Measurements from ENCODE around the gene GPC3.

Gene GPC3

DNA sequence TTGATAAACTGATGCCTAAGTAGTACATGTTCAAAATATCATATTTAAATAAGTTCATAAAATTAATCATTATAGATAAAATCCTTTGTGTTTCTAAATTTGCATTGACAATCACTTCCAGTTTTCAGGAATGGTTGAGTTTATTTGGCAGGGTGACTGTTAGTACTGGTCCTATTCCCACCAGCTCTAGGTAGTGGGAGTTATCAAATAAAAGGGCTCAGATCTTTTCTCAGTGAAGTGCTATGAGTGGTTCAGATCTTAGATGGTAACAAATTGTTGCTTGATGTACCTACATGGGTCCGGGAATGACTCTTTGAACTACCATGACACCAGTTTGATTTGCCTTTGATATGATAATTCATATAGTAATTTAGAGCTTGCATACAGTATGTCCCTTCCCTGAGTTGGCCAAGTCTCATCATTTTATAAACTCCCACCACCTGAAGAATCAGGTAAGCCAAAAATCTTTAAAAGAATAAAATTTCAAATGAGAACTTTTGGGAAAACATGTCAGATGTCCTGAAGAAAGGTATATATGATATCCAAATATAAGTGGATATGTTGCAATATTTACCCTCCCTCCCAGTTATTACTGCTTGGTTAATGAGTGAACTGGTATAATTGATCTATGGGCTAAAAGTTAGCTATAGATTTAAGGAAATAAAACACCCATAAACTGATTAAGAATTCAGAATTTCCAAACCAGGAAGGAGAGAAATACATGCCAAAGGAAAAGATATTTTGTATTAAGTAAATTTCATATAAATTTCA is 28.6 kb downstream of the GPC3 start:
- Histone ChIP-seq H3K4me1 (ENCODE audit: control insufficient read depth in 2 of 2, insufficient read depth in 2 of 2, low read length in 2 of 2) (no peaks in the 10 kb centered on the region), H3K4me3 (ENCODE audit: low read length in 2 of 2) (no peak overlapping the region), H3K9ac (ENCODE audit: low read depth in 1 of 2, low read length in 2 of 2) (no peak overlapping the region), H3K36me3 (ENCODE audit: control insufficient read depth in 2 of 2, insufficient read depth in 2 of 2, low read length in 2 of 2) (no peaks in the 10 kb centered on the region), H3K27ac (ENCODE audit: low read depth in 2 of 2, low read length in 2 of 2) (no peak overlapping the region), H3K9me3 (ENCODE audit: control insufficient read depth in 2 of 2, low read length in 2 of 2) (no peaks in the 10 kb centered on the region), H3K27me3 (ENCODE audit: control insufficient read depth in 2 of 2, insufficient read depth in 2 of 2, low read length in 2 of 2) (peaks cover 0 to 3% of the 10 kb centered on the region in 2 donors)

DNA sequence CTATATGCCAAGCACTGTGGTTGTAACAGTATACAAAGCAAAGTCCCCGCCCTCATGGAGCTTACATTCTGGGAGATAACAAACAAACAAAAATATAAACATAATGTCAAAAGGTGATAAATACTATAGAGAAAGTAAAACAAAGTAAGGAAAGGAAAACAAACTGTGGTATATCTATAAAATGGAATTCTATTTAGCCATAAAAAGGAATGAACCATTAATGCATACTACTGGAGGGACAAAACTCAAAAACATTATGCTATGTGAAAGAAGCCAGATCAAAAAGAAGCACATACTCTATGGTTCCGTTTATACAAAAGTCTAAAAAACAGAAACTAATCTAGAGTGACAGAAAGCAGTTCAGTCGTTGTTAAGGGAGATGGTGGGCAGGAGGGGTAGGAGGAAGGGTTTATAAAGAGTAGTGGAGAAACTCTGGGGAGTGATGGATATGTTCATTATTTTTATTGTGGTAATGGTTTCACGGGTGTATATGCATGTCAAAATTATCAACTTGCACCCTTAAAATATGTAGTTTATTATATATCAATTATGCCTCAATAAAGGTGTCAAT is 31.5 kb downstream of the GPC3 start:
- no peaks in the 10 kb centered on the region for H3K36me3 ChIP-seq (ENCODE audit: control insufficient read depth in 2 of 2, insufficient read depth in 2 of 2, low read length in 2 of 2)
- no peaks in the 10 kb centered on the region for H3K4me1 ChIP-seq (ENCODE audit: control insufficient read depth in 2 of 2, insufficient read depth in 2 of 2, low read length in 2 of 2)
- H3K27ac ChIP-seq (ENCODE audit: low read depth in 2 of 2, low read length in 2 of 2), result no peak overlapping the region
- no peaks in the 10 kb centered on the region for H3K9me3 ChIP-seq (ENCODE audit: control insufficient read depth in 2 of 2, low read length in 2 of 2)
- H3K4me3 ChIP-seq (ENCODE audit: low read length in 2 of 2), result no peak overlapping the region
- peaks cover 0 to 3% of the 10 kb centered on the region in 2 donors for H3K27me3 ChIP-seq (ENCODE audit: control insufficient read depth in 2 of 2, insufficient read depth in 2 of 2, low read length in 2 of 2)
- no peak overlapping the region for H3K9ac ChIP-seq (ENCODE audit: low read depth in 1 of 2, low read length in 2 of 2)

DNA sequence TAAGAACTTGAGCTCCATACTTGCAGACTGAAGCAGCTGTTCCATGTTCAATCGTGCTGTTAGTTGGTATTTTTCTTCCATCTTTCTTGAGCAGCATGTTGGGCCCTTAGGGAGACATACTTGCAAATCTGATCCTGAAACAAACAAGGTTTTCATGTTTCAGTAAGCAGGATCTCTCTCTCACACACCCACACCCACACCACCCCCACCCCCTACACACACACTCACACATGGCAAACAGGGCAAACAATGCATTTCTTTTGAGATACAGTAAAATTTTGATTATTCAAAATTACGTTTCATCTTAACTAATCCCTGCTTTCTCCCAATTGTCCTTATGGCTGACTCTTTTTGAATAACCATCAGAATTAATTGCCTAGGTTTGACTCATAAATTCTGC is 32.3 kb downstream of the GPC3 start:
- Histone ChIP-seq H3K36me3 (ENCODE audit: control insufficient read depth in 2 of 2, insufficient read depth in 2 of 2, low read length in 2 of 2) (no peaks in the 10 kb centered on the region), H3K4me3 (ENCODE audit: low read length in 2 of 2) (no peak overlapping the region), H3K9ac (ENCODE audit: low read depth in 1 of 2, low read length in 2 of 2) (no peak overlapping the region), H3K27me3 (ENCODE audit: control insufficient read depth in 2 of 2, insufficient read depth in 2 of 2, low read length in 2 of 2) (peaks cover 0 to 3% of the 10 kb centered on the region in 2 donors), H3K9me3 (ENCODE audit: control insufficient read depth in 2 of 2, low read length in 2 of 2) (no peaks in the 10 kb centered on the region), H3K4me1 (ENCODE audit: control insufficient read depth in 2 of 2, insufficient read depth in 2 of 2, low read length in 2 of 2) (no peaks in the 10 kb centered on the region), H3K27ac (ENCODE audit: low read depth in 2 of 2, low read length in 2 of 2) (no peak overlapping the region)

DNA sequence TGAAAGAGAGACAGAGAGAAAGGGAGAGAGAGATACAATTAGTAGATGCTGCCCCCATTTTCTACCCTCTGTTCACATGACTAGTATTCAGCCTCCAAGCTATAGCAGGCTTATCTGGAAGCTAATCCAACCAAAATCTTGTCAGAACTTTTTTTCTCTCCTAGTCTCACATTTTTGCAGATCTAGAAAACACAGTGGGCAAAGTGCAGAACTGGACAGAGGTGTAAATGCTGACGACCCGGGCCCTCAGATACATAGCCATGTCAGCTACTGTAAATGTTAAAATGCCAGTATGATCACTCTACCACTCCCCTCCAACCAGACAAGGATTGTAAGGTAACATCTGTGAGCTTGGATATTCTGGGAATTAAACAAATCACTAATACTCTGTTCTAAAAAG is 34.3 kb downstream of the GPC3 start:
- H3K36me3 ChIP-seq (ENCODE audit: control insufficient read depth in 2 of 2, insufficient read depth in 2 of 2, low read length in 2 of 2), result no peaks in the 10 kb centered on the region
- H3K27ac ChIP-seq (ENCODE audit: low read depth in 2 of 2, low read length in 2 of 2), result no peak overlapping the region
- no peak overlapping the region for H3K4me3 ChIP-seq (ENCODE audit: low read length in 2 of 2)
- peaks cover 0 to 6% of the 10 kb centered on the region in 2 donors for H3K27me3 ChIP-seq (ENCODE audit: control insufficient read depth in 2 of 2, insufficient read depth in 2 of 2, low read length in 2 of 2)
- H3K4me1 ChIP-seq (ENCODE audit: control insufficient read depth in 2 of 2, insufficient read depth in 2 of 2, low read length in 2 of 2), result no peaks in the 10 kb centered on the region
- H3K9me3 ChIP-seq (ENCODE audit: control insufficient read depth in 2 of 2, low read length in 2 of 2), result no peaks in the 10 kb centered on the region
- H3K9ac ChIP-seq (ENCODE audit: low read depth in 1 of 2, low read length in 2 of 2), result no peak overlapping the region

DNA sequence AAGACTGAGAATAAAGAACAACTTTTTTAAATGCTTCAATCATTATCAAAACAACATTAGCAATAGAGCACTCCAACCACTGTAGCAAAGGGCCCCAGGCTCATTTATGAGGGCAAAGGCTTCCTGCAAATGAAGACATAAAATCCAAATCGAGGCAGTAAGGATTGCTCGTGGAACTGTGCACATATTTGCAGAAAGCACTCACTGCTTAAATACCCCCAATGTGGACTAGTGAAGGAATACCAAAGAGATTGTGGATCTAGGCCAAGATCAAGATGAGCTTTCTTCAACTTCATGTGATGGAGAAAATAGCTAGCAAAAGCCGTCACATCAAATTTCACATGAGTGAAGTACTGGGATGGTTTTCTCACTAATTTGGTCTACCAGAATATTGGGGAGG is 35.2 kb downstream of the GPC3 start:
- Histone ChIP-seq H3K9me3 (ENCODE audit: control insufficient read depth in 2 of 2, low read length in 2 of 2) (no peaks in the 10 kb centered on the region), H3K4me3 (ENCODE audit: low read length in 2 of 2) (no peak overlapping the region), H3K4me1 (ENCODE audit: control insufficient read depth in 2 of 2, insufficient read depth in 2 of 2, low read length in 2 of 2) (no peaks in the 10 kb centered on the region), H3K27me3 (ENCODE audit: control insufficient read depth in 2 of 2, insufficient read depth in 2 of 2, low read length in 2 of 2) (peaks cover 0 to 7% of the 10 kb centered on the region in 2 donors), H3K27ac (ENCODE audit: low read depth in 2 of 2, low read length in 2 of 2) (no peak overlapping the region), H3K36me3 (ENCODE audit: control insufficient read depth in 2 of 2, insufficient read depth in 2 of 2, low read length in 2 of 2) (no peaks in the 10 kb centered on the region), H3K9ac (ENCODE audit: low read depth in 1 of 2, low read length in 2 of 2) (no peak overlapping the region)

DNA sequence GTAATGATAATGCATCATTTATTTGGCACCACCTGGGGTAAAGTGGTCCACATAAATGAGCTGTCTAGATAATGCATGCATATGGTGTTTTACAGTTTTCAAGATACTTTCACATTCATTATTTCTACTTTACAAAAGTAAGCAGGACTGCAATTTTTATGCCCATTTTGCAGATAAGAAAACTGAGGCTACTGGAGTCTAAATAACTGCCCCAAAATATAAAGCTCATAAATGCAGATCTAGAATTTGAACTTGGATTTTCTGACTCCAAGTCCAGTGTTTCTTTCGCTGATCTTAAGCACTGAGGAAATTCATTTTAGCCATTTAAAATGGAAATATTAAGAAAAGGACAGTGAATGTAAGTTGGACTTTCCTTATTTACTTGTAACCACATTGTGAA is 36.5 kb downstream of the GPC3 start:
- Histone ChIP-seq H3K9me3 (ENCODE audit: control insufficient read depth in 2 of 2, low read length in 2 of 2) (no peaks in the 10 kb centered on the region), H3K27ac (ENCODE audit: low read depth in 2 of 2, low read length in 2 of 2) (no peak overlapping the region), H3K9ac (ENCODE audit: low read depth in 1 of 2, low read length in 2 of 2) (no peak overlapping the region), H3K4me3 (ENCODE audit: low read length in 2 of 2) (no peak overlapping the region), H3K36me3 (ENCODE audit: control insufficient read depth in 2 of 2, insufficient read depth in 2 of 2, low read length in 2 of 2) (no peaks in the 10 kb centered on the region), H3K27me3 (ENCODE audit: control insufficient read depth in 2 of 2, insufficient read depth in 2 of 2, low read length in 2 of 2) (peaks cover 0 to 11% of the 10 kb centered on the region in 2 donors), H3K4me1 (ENCODE audit: control insufficient read depth in 2 of 2, insufficient read depth in 2 of 2, low read length in 2 of 2) (no peaks in the 10 kb centered on the region)

DNA sequence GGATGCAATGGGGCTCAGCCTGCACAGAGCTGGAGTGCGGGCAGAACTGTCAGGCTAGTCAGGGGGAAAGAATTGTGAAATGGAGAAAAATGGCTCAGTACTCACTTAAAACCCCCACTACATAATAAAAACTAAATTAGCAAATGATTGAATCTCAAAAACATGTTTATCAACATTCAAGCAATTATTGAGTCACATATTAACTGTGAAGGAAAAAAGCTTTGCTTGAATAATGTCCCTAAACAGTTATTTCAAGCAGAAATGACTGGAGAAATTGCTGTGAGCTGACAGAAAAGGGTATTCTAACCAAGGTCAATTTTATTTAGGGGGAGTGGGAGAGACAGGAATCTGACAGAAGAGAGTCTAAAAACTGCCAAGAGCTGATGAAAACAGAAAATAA is 37.4 kb downstream of the GPC3 start:
- Histone ChIP-seq H3K4me3 (ENCODE audit: low read length in 2 of 2) (no peak overlapping the region), H3K36me3 (ENCODE audit: control insufficient read depth in 2 of 2, insufficient read depth in 2 of 2, low read length in 2 of 2) (no peaks in the 10 kb centered on the region), H3K9ac (ENCODE audit: low read depth in 1 of 2, low read length in 2 of 2) (no peak overlapping the region), H3K9me3 (ENCODE audit: control insufficient read depth in 2 of 2, low read length in 2 of 2) (no peaks in the 10 kb centered on the region), H3K27ac (ENCODE audit: low read depth in 2 of 2, low read length in 2 of 2) (no peak overlapping the region), H3K27me3 (ENCODE audit: control insufficient read depth in 2 of 2, insufficient read depth in 2 of 2, low read length in 2 of 2) (peaks cover 0 to 11% of the 10 kb centered on the region in 2 donors), H3K4me1 (ENCODE audit: control insufficient read depth in 2 of 2, insufficient read depth in 2 of 2, low read length in 2 of 2) (no peaks in the 10 kb centered on the region)

DNA sequence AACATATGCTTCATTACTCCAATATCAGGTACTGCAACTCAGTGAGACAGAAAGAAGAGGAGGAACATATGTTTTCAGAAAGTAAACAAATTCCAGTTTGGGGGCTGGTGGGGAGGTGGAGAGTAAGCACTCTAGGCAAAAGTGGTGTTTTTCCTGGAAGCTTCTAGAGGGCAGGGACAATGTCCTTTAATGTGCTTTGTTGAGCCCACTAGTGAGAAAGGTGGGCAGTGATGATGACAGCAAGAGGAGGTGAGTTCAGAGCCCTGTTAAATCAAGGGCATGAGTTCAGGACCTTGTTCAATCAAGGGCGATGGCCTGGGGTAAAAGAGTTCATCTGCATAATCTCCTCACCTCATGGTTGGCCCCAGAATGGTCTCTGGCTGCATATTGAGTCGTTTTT is 38.4 kb downstream of the GPC3 start:
- H3K9me3 ChIP-seq (ENCODE audit: control insufficient read depth in 2 of 2, low read length in 2 of 2), result no peaks in the 10 kb centered on the region
- peaks cover 0 to 8% of the 10 kb centered on the region in 2 donors for H3K27me3 ChIP-seq (ENCODE audit: control insufficient read depth in 2 of 2, insufficient read depth in 2 of 2, low read length in 2 of 2)
- no peaks in the 10 kb centered on the region for H3K4me1 ChIP-seq (ENCODE audit: control insufficient read depth in 2 of 2, insufficient read depth in 2 of 2, low read length in 2 of 2)
- H3K9ac ChIP-seq (ENCODE audit: low read depth in 1 of 2, low read length in 2 of 2), result no peak overlapping the region
- H3K36me3 ChIP-seq (ENCODE audit: control insufficient read depth in 2 of 2, insufficient read depth in 2 of 2, low read length in 2 of 2), result no peaks in the 10 kb centered on the region
- no peak overlapping the region for H3K27ac ChIP-seq (ENCODE audit: low read depth in 2 of 2, low read length in 2 of 2)
- H3K4me3 ChIP-seq (ENCODE audit: low read length in 2 of 2), result no peak overlapping the region

DNA sequence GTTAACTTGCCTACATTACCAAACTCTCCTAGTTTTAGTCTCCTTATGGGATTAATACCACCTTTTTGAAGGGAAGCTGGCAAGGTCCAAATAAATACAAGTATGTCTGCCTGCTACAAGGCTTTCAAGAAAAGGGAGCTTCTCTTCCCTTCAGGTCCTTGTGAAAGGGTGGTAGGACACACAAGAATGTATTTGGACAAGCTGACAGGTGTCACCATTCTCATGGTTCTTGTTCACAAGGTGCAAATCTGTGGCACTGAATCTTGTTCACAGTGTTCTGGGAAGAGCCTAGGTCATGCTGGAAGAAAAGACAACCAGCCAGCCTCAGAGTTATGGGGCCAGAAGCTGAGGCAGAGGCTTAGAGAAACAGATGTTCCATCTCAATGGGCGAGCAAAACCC is 41.9 kb downstream of the GPC3 start:
- no peak overlapping the region for H3K9ac ChIP-seq (ENCODE audit: low read depth in 1 of 2, low read length in 2 of 2)
- no peak overlapping the region for H3K27ac ChIP-seq (ENCODE audit: low read depth in 2 of 2, low read length in 2 of 2)
- H3K27me3 ChIP-seq (ENCODE audit: control insufficient read depth in 2 of 2, insufficient read depth in 2 of 2, low read length in 2 of 2), result peaks cover 0 to 10% of the 10 kb centered on the region in 2 donors
- no peaks in the 10 kb centered on the region for H3K9me3 ChIP-seq (ENCODE audit: control insufficient read depth in 2 of 2, low read length in 2 of 2)
- no peak overlapping the region for H3K4me3 ChIP-seq (ENCODE audit: low read length in 2 of 2)
- no peaks in the 10 kb centered on the region for H3K36me3 ChIP-seq (ENCODE audit: control insufficient read depth in 2 of 2, insufficient read depth in 2 of 2, low read length in 2 of 2)
- no peaks in the 10 kb centered on the region for H3K4me1 ChIP-seq (ENCODE audit: control insufficient read depth in 2 of 2, insufficient read depth in 2 of 2, low read length in 2 of 2)

DNA sequence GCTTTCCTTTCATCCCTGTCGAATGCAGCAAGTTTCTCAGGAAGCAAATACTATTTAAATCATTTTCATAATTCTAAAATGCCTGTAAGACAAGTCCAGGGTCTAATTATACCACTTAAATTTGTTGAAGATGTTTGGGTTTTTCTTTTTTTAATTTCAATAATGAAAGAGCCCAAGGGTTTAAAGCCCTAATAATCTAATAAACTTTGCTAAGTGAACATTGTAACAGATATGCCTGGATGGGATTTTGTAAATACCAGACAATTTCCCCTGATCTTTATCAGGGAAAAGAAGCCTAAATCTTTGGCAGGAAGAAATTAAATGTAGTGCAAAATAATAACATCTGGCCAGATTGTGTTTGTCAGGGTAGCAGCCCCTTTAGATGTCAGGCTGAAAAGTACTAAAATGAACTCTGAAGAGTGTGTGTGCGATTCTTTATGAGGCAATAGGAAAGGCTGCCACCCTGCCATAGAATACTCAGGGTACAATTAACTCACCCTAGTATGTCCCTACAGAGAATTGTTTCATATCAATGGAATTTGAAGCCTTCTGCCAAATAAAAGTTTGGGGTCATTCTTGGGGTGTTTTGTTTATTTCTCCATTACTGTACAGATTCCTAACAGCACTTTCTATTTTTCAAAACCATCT is 45.6 kb downstream of the GPC3 start:
- H3K27me3 ChIP-seq (ENCODE audit: control insufficient read depth in 2 of 2, insufficient read depth in 2 of 2, low read length in 2 of 2), result peaks cover 0 to 6% of the 10 kb centered on the region in 2 donors
- H3K27ac ChIP-seq (ENCODE audit: low read depth in 2 of 2, low read length in 2 of 2), result no peak overlapping the region
- no peaks in the 10 kb centered on the region for H3K4me1 ChIP-seq (ENCODE audit: control insufficient read depth in 2 of 2, insufficient read depth in 2 of 2, low read length in 2 of 2)
- H3K9ac ChIP-seq (ENCODE audit: low read depth in 1 of 2, low read length in 2 of 2), result no peak overlapping the region
- H3K4me3 ChIP-seq (ENCODE audit: low read length in 2 of 2), result no peak overlapping the region
- no peaks in the 10 kb centered on the region for H3K36me3 ChIP-seq (ENCODE audit: control insufficient read depth in 2 of 2, insufficient read depth in 2 of 2, low read length in 2 of 2)
- no peaks in the 10 kb centered on the region for H3K9me3 ChIP-seq (ENCODE audit: control insufficient read depth in 2 of 2, low read length in 2 of 2)

All from mucosa of rectum (tissue), 2 donors.